Activated CD4-positive, alpha-beta memory T cell treated with anti-CD3 and anti-CD28 coated beads for 36 hours (primary cell): ENCODE measurements around the gene ING3. TPM values are rescaled to one million over a fixed set of nuclear protein-coding genes. Genes with fewer than 3 reads are reported as not detected.
"Not testable (repeated sequence)": the region's sequence is repeated elsewhere in the genome, so short reads cannot be mapped to it uniquely, and the experiment has no call there.

Experiments used
- CTCF ChIA-PET: fragments of 350-600 bp; sonication (Branson Sonifier 250); formaldehyde crosslinking; loops from one replicate; lab custom pipeline; 2021; ENCODE audit warnings: antibody characterized with exemption, inconsistent platforms; lab: Charles Lee
- POLR2A ChIA-PET: fragments of 350-600 bp; sonication (Branson Sonifier 250); formaldehyde crosslinking; loops from one replicate; lab custom pipeline; 2021; ENCODE audit warnings: antibody characterized with exemption; lab: Charles Lee
- DNase-seq: peaks from one replicate; pipeline ENCODE4 v3.0.0-alpha.2; 2020
- H3K27ac Mint-ChIP-seq: one replicate; pipeline ENCODE4 v1.8.0; 2021; ENCODE audit warnings: mixed read lengths
- H3K27me3 Mint-ChIP-seq: one replicate; pipeline ENCODE4 v1.8.0; 2021; ENCODE audit warnings: mixed read lengths
- H3K36me3 Mint-ChIP-seq: one replicate; pipeline ENCODE4 v1.8.0; 2021; ENCODE audit warnings: mixed read lengths
- H3K4me1 Mint-ChIP-seq: one replicate; pipeline ENCODE4 v1.8.0; 2021; ENCODE audit warnings: low read depth, mixed read lengths
- H3K4me3 Mint-ChIP-seq: one replicate; pipeline ENCODE4 v1.8.0; 2021; ENCODE audit warnings: mild to moderate bottlenecking, mixed read lengths
- H3K9me3 Mint-ChIP-seq: one replicate; pipeline ENCODE4 v1.8.0; 2021; ENCODE audit warnings: mixed read lengths
- intact Hi-C: fragments of 100-400 bp; cut with micrococcal nuclease; formaldehyde crosslinking; loops from one replicate; pipeline ENCODE4 v1.15.1; 2023
- total RNA-seq, 2 experiments: library from RNA; stranded (reverse); gene quantifications; one replicate each; pipeline ENCODE4 v1.2.3, GENCODE V29; 2021

The ING3 gene
- total RNA-seq, 2 experiments from 2014 or later: 23.5 to 24.8 TPM

DNA sequence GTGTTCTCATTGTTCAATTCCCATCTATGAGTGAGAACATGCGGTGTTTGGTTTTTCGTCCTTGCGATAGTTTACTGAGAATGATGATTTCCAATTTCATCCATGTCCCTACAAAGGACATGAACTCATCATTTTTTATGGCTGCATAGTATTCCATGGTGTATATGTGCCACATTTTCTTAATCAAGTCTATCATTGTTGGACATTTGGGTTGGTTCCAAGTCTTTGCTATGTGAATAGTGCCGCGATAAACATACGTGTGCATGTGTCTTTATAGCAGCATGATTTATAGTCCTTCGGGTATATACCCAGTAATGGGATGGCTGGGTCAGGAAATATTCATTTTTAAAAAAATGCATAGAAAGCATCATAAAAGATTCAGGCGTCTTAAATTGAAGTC, 33.0 kb downstream of the ING3 start:
- H3K27ac Mint-ChIP-seq, H3K9me3 Mint-ChIP-seq, POLR2A ChIA-PET, H3K36me3 Mint-ChIP-seq, DNase-seq, H3K4me3 Mint-ChIP-seq, CTCF ChIA-PET: not testable (repeated sequence)
- intact Hi-C loops: loop anchor here (5.0 to 10.0 kb wide), 2 partner anchors 294 to 351 kb away; no protein-coding TSS in a partner anchor
- peaks cover 22% of the 10 kb centered on the region for H3K4me1 Mint-ChIP-seq
- H3K27me3 Mint-ChIP-seq: peaks cover 20% of the 10 kb centered on the region

DNA sequence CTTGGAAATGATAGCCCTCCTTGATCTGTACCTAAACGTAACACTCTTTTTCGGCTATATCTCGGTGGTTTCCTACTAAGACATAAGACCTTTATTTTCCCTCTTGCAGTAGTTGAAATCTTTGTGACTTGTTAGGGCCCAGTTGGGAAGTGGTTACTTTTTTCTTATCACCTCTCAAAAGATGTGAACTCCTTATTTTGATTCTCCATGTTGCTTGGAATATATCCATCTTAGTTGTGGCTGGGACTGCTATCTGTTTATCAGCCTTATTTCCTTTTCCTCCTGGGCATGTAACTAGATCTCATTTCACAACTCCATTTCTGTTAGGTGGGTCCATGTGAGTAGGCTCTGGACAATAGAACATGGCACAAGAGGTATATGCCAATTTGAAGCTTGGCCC, 33.8 kb downstream of the ING3 start:
- Mint-ChIP-seq H3K4me3 (no peak overlapping the region), H3K27me3 (peaks cover 28% of the 10 kb centered on the region), H3K9me3 (no peaks in the 10 kb centered on the region), H3K36me3 (no peaks in the 10 kb centered on the region), H3K4me1 (peaks cover 29% of the 10 kb centered on the region), H3K27ac (no peak overlapping the region)
- no peak for DNase-seq
- intact Hi-C loops: loop anchor here (5.0 to 10.0 kb wide), 2 partner anchors 293 to 350 kb away; no protein-coding TSS in a partner anchor
- ChIA-PET POLR2A (no interaction called here), CTCF (interaction anchor here (1.6 kb wide), 1 partner anchor 124 kb away, joined by 5 read pairs; no protein-coding TSS in a partner anchor)

GRCh38 chr7:120985130-120985758, 34.7 kb downstream of the ING3 start:
- H3K4me3 Mint-ChIP-seq: no peak overlapping the region
- no peaks in the 10 kb centered on the region for H3K9me3 Mint-ChIP-seq
- H3K27me3 Mint-ChIP-seq: peaks cover 35% of the 10 kb centered on the region
- peaks cover 24% of the 10 kb centered on the region for H3K4me1 Mint-ChIP-seq
- ChIA-PET POLR2A (no interaction called here), CTCF (interaction anchor here (1.6 kb wide), 1 partner anchor 123 kb away, joined by 5 read pairs; no protein-coding TSS in a partner anchor)
- H3K36me3 Mint-ChIP-seq: no peaks in the 10 kb centered on the region
- H3K27ac Mint-ChIP-seq: no peak overlapping the region
- intact Hi-C loops: loop anchor here (5.0 to 10.0 kb wide), 4 partner anchors 193 to 1012 kb away; no protein-coding TSS in a partner anchor
- DNase-seq: no peak

GRCh38 chr7:120985839-120986238, 35.3 kb downstream of the ING3 start:
- no peak overlapping the region for H3K27ac Mint-ChIP-seq
- intact Hi-C loops: loop anchor here (2.0 to 10.0 kb wide), 5 partner anchors 35 to 1011 kb away; partner anchors contain the start of gene ING3
- H3K4me1 Mint-ChIP-seq: peaks cover 24% of the 10 kb centered on the region
- no peak for DNase-seq
- ChIA-PET POLR2A (no interaction called here), CTCF (interaction anchor here (1.0 to 4.2 kb wide), 9 partner anchors 8 to 180 kb away, joined by 3 to 41 read pairs (median 11); no protein-coding TSS in a partner anchor)
- no peaks in the 10 kb centered on the region for H3K36me3 Mint-ChIP-seq
- no peaks in the 10 kb centered on the region for H3K9me3 Mint-ChIP-seq
- H3K27me3 Mint-ChIP-seq: peaks cover 38% of the 10 kb centered on the region
- H3K4me3 Mint-ChIP-seq: no peak overlapping the region

- POLR2A ChIA-PET: no interaction called here
- Mint-ChIP-seq H3K27ac (no peak overlapping the region), H3K4me3 (no peak overlapping the region), H3K27me3 (peaks cover 40% of the 10 kb centered on the region), H3K9me3 (no peaks in the 10 kb centered on the region), H3K36me3 (no peaks in the 10 kb centered on the region), H3K4me1 (peaks cover 23% of the 10 kb centered on the region)
- intact Hi-C loops: loop anchor here (1.0 to 10.0 kb wide), 7 partner anchors 36 to 1011 kb away; partner anchors contain the start of gene ING3
- no peak for DNase-seq
- CTCF ChIA-PET: interaction anchor here (1.0 to 6.5 kb wide), 17 partner anchors 9 to 191 kb away, joined by 3 to 65 read pairs (median 7); no protein-coding TSS in a partner anchor
These were observed 36.1 kb downstream of the ING3 start for GRCh38 chr7:120986650-120987049.

DNA sequence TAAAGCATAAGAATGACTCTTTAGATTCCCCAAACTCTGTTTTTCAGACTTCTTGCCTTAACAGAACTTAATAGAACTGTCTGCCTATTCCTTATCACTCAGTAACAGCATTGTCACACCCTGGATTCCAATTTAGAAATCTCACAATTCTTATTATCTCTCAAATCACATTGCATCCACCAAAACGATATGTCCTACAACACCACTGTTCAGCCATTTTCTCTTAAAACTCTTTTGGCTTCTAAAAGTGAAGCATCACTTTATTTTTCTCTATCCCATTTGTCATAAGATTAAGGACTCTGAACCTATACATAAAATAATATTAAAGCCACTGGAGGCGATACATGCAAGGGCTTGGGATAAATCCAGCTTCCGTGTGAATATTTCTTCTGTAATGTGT, 36.7 kb downstream of the ING3 start:
- Mint-ChIP-seq H3K9me3 (no peaks in the 10 kb centered on the region), H3K36me3 (no peaks in the 10 kb centered on the region), H3K4me1 (peaks cover 17% of the 10 kb centered on the region), H3K27me3 (peaks cover 42% of the 10 kb centered on the region), H3K4me3 (no peak overlapping the region), H3K27ac (no peak overlapping the region)
- CTCF ChIA-PET: interaction anchor here (0.6 to 6.5 kb wide), 18 partner anchors 8 to 192 kb away, joined by 3 to 65 read pairs (median 6); no protein-coding TSS in a partner anchor
- intact Hi-C loops: loop anchor here (1.0 to 10.0 kb wide), 7 partner anchors 36 to 1010 kb away; partner anchors contain the start of gene ING3
- POLR2A ChIA-PET: interaction anchor here (0.6 kb wide), 1 partner anchor 104 kb away, joined by 5 read pairs; no protein-coding TSS in a partner anchor
- DNase-seq: no peak

DNA sequence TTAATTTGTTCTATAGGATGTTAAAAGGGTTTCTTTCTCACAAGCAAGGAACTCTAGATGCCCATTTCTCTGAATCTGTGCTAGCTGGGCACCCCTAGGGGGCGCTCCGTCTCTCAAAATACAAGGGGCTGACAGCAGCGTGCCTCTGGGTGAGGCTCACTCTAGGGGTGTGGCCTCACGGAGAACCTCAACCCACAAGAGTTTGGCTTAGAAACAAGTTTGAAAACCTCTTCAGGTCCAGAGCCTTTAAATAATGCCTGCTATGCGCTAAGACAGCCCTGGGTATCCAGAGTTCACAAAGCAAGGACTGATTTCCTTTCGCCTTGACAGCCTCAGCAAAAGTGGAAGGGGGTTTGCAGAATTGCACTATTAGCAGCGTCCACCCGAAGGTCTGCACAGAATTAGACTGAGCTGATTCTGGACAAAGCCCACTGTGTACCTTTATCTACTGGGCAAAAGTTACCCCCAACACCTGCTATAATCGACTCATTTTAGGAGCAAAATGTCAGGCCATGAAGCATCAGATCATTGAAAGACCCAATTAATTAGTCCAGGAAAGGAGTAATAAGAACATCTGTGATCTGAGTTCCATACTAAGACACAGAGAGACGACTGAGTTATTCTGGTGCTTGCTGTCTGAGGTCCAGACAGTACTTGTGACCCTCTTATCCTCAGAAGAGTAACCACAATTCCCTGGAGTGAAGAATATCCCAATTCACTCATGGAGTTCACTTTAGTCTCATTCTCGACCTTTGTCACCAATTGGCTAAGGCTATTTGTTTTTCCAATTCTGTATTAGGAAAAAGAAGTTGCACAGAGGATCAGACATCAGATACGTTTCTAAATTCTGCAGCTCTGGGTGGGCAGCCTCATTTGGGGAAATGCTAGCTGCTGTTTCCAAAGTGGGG, 37.4 kb downstream of the ING3 start:
- peak; percentile 88 for DNase-seq
- intact Hi-C loops: loop anchor here (1.0 to 10.0 kb wide), 7 partner anchors 37 to 1009 kb away; partner anchors contain the start of gene ING3
- Mint-ChIP-seq H3K4me1 (peaks cover 17% of the 10 kb centered on the region), H3K9me3 (no peaks in the 10 kb centered on the region), H3K4me3 (peak overlapping the region; percentile 61), H3K27ac (no peak overlapping the region), H3K27me3 (peaks cover 42% of the 10 kb centered on the region), H3K36me3 (no peaks in the 10 kb centered on the region)
- CTCF ChIA-PET: interaction anchor here (0.6 to 6.5 kb wide), 21 partner anchors 7 to 191 kb away, joined by 3 to 65 read pairs (median 6); no protein-coding TSS in a partner anchor
- POLR2A ChIA-PET: interaction anchor here (0.6 kb wide), 1 partner anchor 103 kb away, joined by 5 read pairs; no protein-coding TSS in a partner anchor

GRCh38 chr7:120988591-120989256, 38.1 kb downstream of the ING3 start, which contains the start of gene CPED1:
Gene CPED1 (plus strand): TSS chr7:120988711. CDS start chr7:120989622, 911 bp downstream.
- peak; percentile 37 for DNase-seq
- Mint-ChIP-seq H3K4me3 (peak within 1 kb of the TSS; percentile 61), H3K9me3 (no peaks in the 10 kb centered on the region), H3K27me3 (peaks cover 42% of the 10 kb centered on the region), H3K27ac (no peak within 1 kb of the TSS), H3K4me1 (peaks cover 17% of the 10 kb centered on the region), H3K36me3 (no peaks in the 10 kb centered on the region)
- ChIA-PET POLR2A (no interaction called here), CTCF (interaction anchor here (0.6 to 6.5 kb wide), 15 partner anchors 11 to 192 kb away, joined by 3 to 65 read pairs (median 7); no protein-coding TSS in a partner anchor)
- intact Hi-C loops: loop anchor here (5.0 to 10.0 kb wide), 4 partner anchors 196 to 1009 kb away; no protein-coding TSS in a partner anchor

DNA sequence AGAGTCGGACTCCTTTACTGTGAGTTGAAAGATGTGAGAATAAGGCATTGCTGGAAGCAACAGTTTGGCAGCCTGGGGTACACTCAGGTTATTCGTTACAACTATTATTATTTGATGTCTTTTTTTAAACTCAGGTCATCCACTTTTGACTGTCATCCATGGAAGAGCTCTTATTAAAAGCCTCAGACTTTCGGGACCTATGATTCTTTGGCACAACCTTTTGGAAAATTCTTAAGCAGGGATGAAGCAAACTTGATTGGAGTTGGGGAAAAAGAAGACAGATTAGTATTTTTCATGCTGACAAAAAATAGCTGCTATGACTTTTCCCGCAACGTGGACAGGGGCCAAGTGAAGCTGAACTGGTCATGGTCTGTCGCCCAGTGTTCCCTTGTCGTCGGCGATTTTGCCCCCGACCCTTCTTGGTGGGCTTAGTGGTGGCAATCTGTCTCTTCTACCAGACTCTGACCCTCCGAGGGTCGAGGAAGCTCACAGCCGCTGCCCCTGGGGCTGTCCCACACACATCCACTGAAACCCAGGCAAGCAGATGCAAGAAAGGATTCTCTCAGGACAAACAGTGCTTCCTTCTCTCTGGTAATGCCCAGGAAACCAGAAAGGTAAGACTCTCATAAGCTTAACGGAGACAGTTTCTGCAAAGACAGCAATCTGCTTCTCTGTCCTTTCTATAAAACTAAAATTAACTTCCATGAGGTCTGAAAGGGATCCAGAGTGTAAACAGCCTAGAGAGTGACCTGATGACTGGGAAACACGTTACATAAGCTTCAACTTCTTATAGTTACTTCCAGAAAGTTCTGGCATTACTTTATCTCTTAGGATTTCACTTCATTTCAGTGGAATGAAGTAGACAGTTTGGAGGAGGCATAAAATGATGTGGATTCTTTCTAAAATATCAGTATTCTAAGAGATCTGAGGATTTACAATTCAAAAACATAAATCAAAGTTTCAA, 39.0 kb downstream of the ING3 start:
- intact Hi-C loops: loop anchor here (5.0 to 10.0 kb wide), 4 partner anchors 197 to 1008 kb away; no protein-coding TSS in a partner anchor
- H3K9me3 Mint-ChIP-seq: no peaks in the 10 kb centered on the region
- peaks cover 17% of the 10 kb centered on the region for H3K4me1 Mint-ChIP-seq
- no peak overlapping the region for H3K4me3 Mint-ChIP-seq
- ChIA-PET CTCF (interaction anchor here (1.0 to 6.5 kb wide), 8 partner anchors 10 to 183 kb away, joined by 3 to 65 read pairs (median 8); no protein-coding TSS in a partner anchor), POLR2A (no interaction called here)
- no peaks in the 10 kb centered on the region for H3K36me3 Mint-ChIP-seq
- no peak for DNase-seq
- H3K27ac Mint-ChIP-seq: no peak overlapping the region
- peaks cover 42% of the 10 kb centered on the region for H3K27me3 Mint-ChIP-seq

GRCh38 chr7:120990468-120991118, 40.0 kb downstream of the ING3 start:
- Mint-ChIP-seq H3K9me3 (no peaks in the 10 kb centered on the region), H3K27ac (no peak overlapping the region), H3K4me1 (peaks cover 17% of the 10 kb centered on the region), H3K4me3 (no peak overlapping the region), H3K27me3 (peaks cover 42% of the 10 kb centered on the region), H3K36me3 (no peaks in the 10 kb centered on the region)
- no peak for DNase-seq
- POLR2A ChIA-PET: no interaction called here
- CTCF ChIA-PET: interaction anchor here (2.3 to 6.5 kb wide), 2 partner anchors 91 to 117 kb away, joined by 7 to 65 read pairs; no protein-coding TSS in a partner anchor
- intact Hi-C loops: no loop called here
